HK-2 (cell line): ENCODE data around the gene OBP2A.
"Not testable (repeated sequence)": the region's sequence is repeated elsewhere in the genome, so short reads cannot be mapped to it uniquely, and the experiment has no call there.

Source experiments
- DNase-seq: peaks from one replicate; pipeline ENCODE4 v3.0.0-alpha.2; 2018; ENCODE audit not compliant: unreplicated experiment

Gene OBP2A, protein sequence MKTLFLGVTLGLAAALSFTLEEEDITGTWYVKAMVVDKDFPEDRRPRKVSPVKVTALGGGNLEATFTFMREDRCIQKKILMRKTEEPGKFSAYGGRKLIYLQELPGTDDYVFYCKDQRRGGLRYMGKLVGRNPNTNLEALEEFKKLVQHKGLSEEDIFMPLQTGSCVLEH

DNA sequence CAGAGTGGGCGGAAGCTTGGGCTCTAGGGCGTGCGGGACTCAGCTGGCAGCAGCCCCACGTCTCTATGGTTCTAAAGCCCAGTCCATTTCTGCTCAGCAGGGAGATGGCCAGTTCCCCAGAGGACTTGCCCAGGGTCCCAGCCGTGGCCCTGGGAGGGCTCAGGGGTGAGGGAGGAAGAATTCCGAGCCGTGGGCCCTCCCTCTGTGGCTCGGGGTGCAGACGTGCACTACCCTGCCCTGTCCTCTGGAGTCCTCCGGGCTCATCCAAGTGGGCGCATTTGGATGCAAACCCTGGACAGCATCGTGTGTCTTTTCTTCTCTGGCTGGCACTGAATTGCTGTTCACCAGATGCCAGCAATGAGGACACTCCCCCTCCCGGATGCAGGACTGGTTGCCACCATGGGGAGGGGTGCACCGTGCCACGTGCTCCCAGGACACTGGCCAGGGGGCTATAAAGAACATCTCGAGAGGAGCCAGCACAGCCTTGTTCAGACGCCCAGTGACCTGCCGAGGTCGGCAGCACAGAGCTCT, at the start of gene OBP2A:
Gene OBP2A, plus strand, starts transcription at position 481 of the 531 bp plus-strand sequence. CDS start 55 bp downstream, outside the sequence.
- DNase-seq = not testable (repeated sequence)

GRCh38 chr9:135498381-135499126, 47.4 kb upstream of the OBP2A start:
- DNase-seq = no peak

DNA sequence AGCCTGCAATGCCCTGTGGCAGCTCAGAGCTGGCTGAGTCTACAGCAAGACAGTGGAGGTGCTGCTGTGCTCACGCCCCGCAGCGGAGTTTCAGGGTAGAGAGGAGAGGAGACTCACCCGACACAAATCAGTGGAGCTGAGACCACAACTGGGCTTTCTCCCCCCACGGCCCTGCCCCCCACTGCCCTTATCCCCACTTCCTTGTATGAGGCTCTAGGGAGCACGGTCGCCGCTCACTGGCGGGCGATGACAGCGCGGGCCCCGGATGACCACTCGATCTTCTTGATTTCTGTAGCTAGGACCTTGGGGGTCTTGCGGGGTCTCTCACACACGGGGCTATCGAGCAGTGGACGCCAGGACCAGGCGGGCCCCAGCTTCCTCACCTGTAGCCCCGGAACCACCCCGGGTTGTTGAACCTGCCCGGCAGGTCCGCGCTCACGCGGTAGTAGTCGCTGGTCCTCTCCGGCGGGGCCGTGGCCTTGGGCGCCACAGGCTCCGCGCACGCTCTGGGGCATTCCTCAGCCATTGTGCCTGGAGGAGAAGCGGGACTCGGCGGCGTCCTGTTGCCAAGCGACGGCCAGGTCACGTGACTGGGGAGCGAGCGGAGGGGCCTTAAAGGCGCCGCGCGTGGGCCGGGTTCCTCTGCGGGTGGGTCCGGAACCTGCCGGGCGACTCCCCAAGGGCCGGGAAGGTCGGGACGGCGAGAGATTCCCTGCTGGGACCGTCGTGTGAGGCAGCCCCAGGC, 46.4 kb upstream of the OBP2A start:
- DNase-seq = peak; percentile 92

DNA sequence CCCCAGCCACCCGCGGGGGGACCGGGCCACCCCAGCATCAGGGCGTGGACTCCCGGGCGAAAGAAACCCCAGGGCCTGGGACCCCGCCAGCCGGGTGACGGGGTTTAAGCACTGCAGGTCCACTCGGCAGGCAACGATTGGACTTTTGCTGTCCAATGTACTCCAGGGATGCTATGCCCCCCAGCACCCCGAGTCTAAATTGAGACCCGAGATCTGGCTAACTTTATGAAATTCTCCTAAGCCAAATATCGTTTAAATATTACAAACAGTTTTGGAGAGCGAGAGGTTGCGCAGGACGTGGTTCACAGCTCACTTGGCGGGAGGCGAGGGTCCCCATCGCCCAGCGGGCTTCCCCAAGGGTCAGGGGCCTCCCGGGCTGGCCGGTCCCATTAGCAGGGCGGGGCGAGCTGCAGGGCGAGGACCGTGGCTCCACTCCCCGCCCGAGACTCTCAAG, 45.8 kb upstream of the OBP2A start:
- peak; percentile 41 for DNase-seq

DNA sequence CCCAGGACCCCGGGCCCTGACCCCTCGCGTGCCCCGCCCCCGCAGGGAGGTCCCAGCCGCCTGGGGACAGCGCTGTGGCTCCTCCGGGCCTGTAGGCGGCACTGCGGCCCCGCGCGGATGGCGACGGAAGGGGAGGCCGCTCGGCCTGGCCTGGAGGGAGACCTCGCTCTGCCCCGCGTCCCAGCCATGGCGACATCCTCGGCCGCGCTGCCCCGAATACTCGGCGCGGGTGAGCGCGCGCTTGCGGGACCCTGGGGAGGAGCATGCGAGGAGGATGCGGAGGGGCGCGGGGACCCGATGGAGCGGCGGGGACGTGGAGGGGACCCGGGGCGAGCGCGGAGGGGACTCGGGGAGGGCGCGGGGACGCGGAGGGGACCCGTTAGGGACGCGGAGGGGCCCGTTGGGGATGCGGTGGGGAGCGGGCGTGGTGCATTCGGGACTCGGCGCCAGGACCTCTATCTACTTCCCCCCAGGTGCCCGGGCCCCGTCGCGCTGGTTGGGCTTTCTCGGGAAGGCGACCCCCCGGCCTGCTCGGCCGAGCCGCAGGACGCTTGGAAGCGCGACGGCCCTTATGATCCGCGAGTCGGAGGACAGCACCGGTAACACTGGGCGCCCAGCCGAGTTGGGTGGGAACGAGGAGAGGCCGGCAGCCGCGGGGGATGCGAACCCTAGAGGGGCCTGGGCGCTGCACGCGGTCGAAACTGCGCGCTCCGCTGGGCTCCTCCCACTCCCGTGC, 45.2 kb upstream of the OBP2A start, which contains the start of gene MRPS2:
Gene MRPS2, plus strand, starts transcription at position 158 of the 736 bp plus-strand sequence. Its CDS starts 29 bp downstream, at position 187.
- peak; percentile 89 for DNase-seq

- DNase-seq = no peak
These were observed 44.4 kb upstream of the OBP2A start for GRCh38 chr9:135501261-135502167.

DNA sequence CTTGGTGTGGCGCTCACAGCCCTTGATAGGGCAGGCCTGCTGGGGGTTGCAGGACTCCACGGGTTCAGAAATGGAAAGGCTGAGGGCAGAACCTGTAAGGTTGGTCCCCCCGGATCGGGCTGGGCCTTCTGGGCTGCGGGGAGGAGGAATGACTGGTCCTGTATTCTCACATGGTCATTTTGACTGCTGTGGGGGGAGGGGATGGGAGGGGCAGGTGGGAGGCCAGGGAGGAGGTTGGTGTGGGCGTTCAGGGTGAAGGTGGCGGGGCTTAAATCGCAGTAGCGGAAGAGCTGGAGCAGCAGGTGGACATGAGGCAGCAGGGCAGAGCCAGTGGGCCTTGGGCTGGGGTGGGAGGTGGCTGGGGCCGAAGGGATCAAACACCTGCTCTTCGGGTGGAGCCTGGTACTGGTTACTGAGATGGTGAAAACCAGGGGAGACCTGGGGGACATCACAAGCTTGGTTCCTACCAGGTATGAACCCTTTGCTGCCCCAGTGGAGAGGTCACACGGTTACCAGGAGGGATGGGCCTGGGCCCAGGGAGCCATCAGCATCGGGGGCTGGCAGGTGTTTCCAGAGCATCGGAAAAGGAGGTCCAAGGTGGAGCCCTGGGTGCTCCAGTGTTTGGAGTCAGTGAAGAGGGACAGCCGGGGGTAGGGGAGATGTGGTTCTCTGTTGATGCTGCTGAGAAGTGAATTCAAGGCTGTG, 43.6 kb upstream of the OBP2A start:
- DNase-seq = no peak

- no peak for DNase-seq
These were observed 43.0 kb upstream of the OBP2A start for GRCh38 chr9:135502873-135503321.

GRCh38 chr9:135503371-135504261, 42.3 kb upstream of the OBP2A start:
- no peak for DNase-seq

GRCh38 chr9:135504262-135505243, 41.4 kb upstream of the OBP2A start:
- DNase-seq = peak; percentile 66

GRCh38 chr9:135505406-135506187, 40.3 kb upstream of the OBP2A start:
- DNase-seq = no peak

DNA sequence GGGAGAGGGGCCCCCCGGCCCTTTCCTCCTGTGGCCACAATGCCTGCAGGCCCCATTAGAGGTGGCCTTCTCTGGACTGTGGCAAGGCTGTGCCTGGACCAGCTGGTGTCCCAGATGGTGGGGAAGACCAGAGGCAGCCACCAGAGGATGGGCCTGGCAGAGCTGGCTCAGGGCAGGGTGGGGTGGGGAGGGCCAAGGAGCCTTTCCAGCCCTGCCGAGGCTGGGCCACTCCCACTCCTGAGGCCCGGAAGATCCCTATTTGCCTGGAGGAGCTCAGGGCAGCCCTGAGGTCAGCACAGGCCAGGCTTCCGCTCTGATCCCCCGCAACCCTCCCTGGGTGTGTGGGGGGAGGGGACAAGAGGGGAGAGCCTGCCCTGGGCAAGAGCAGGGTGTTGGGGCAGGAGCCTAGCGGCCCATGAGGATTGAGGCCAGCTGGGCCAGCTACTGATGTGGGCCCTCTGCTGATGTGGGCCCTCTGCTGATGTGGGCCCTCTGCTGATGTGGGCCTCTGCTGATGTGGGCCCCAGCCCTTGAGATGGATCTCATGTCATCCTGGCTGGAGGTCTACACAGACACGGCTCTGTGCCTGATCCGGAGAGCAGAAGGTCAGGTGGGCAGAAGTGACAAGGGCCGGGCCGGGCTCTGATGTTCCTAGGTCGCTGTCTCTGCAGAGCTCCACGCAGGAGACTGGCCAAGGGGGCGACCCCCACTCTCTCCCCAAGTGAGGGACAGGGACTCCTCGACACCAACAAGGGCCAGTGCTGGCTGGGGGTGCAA, 39.4 kb upstream of the OBP2A start:
- peak; percentile 31 for DNase-seq

DNA sequence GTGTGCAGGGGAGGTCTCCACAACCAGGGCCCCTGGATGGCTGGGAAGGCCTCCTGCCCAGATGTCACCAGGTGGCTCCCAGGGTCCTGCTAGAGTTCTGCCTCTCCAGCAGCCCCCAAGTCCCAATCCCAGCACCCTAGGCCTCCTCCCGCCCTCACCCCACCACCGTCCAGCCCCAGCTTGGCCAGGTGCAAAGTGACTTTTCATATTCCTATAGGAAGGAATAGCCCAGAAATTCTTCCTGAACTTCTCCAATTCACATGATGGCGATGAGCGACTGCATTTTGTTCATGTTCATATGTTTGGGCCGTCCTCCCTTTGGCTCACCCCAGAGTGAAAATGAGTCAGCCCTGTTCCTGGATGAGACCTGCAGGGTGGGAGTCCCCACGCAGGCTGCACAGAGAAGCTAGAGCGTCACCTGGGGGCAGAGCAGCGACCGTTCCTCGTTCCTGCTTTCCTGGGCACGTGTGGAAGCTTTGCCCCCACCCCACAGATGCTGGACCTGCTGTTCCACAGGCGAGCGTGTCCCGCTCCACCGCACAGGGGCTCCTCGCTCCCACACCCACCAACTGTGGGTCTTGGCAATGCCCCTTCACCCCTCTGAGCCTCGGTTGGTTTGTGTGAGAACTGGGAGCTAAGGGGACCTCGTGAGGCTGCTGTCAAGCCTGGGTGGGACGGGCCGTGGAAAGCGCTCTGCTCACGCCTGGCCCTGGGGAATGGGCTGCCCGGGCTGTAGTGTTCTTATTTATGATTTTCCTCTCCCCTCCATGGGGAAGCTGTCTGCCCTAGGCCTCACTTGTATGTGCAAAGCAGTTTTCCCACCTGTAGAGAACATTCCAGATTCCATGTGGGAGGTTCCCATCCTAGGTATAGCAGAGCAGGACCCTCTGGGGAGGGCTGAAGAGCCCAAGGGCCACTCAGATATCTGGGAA, 38.6 kb upstream of the OBP2A start:
- DNase-seq = no peak

DNA sequence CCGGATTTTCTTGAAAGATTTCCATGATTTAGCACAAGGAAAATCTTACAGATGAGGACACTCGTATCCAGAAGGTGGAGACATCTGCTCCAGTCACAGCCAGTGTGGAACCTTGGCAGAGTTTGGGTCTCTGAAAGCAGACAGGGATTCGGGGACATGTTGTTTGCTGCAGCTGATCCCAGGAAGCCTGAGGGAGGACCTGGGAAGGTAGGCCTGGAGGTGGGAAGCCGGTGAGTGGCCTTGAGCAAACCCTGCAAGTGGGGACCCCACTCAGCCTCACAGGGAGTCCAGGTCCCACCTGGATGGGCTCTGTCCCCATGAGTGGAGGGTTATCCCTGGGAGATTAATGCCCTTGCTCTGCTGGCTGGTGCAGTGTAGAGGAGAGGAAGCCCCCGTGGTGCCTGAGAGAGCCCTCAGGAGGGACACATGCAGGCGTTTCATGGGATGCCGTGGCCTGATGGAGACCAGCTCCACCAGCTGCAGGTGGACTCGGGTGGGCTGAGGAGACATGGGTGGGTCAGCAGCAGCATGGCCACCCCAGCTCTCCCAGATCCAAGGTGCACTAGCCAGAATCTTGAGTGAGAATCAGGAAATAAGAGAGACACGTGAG, 37.6 kb upstream of the OBP2A start:
- DNase-seq = no peak
